Vagina (tissue), 2 donors: ENCODE results near the gene ZNF23.

ENCODE experiments used
- CTCF ChIP-seq, 3 experiments: fragments of 450-650 bp in 2 of 3; fragments of 200-600 bp in 1 of 3; sonication (generic) in 1 of 3; IDR thresholded peaks; one replicate each; pipeline ENCODE4 v1.5.1; 2017 to 2019; ENCODE audit warnings: antibody characterized with exemption in 3 of 3, mild to moderate bottlenecking in 2 of 3, moderate library complexity in 2 of 3
- POLR2AphosphoS5 ChIP-seq, 2 donors: sonication (generic); formaldehyde crosslinking; IDR thresholded peaks; one replicate each; pipeline ENCODE4 v1.9.0; 2017; ENCODE audit warnings: antibody characterized with exemption in 2 of 2, mild to moderate bottlenecking in 2 of 2, low read depth in 1 of 2; ENCODE audit not compliant: insufficient read depth in 1 of 2

DNA sequence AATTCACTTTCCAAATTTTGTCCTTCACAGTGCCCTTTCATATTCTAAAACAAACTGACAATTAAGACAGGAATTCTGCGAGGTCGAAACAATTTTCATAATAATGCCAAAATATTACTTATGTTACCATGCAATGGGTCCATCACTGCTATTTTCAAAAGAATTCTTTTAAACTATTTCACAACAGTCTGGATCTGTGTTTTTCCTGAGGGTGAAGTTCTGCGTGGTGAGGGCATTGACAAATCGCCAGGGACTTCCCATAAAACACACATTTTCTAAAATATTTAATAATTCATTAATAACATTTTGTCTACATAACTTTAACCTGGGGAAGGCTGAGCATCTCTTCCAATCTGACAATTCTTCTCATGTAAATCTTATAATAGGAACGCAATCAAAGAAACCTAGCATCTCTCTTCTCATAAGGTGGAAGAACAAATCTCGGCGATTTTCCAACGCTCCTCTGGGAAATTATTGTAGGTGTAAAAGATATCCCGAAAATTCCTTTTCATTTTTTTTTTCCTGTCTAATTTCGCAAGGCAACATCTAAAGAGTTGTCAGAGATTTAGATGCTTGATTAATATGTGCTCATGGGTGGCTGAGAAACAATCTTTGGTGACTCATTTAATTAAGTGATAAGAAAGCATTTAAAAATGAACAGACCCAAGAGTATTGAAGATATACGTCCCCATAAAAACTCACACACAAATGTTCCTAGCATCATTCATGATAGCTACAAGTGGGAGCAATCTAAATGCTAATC is 62.1 kb downstream of the ZNF23 start:
- TF ChIP-seq CTCF (IDR thresholded peaks at IDR 0.05) (no peak), POLR2AphosphoS5 (IDR thresholded peaks at IDR 0.05; ENCODE audit: insufficient read depth in 1 of 2, low read depth in 1 of 2) (no peak)
